ENCODE results near the gene LMTK2.
"Not testable (repeated sequence)": the region's sequence is repeated elsewhere in the genome, so short reads cannot be mapped to it uniquely, and the experiment has no call there.

The LMTK2 gene

GRCh38 chr7:98217623-98218582 lies 111.2 kb downstream of the LMTK2 start:
- no peak for DNase-seq

DNA sequence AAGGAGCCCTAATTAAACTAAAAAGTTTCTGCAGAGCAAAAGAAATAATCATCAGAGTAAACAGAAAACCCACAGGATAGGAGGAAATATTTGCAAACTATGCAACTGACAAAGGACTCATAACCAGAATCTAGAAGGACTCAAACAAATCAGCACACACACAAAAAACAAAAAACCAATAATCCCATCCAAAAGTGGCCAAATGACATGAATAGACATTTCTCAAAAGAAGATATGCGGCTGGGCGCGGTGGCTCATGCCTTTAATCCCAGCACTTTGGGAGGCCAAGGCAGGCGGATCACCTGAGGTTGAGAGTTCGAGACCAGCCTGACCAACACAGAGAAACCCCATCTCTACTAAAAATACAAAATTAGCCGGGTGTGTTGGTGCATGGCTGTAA lies 112.7 kb downstream of the LMTK2 start:
- DNase-seq = not testable (repeated sequence)

- DNase-seq = no peak
Measured at GRCh38 chr7:98221611-98222532, 115.2 kb downstream of the LMTK2 start.

DNA sequence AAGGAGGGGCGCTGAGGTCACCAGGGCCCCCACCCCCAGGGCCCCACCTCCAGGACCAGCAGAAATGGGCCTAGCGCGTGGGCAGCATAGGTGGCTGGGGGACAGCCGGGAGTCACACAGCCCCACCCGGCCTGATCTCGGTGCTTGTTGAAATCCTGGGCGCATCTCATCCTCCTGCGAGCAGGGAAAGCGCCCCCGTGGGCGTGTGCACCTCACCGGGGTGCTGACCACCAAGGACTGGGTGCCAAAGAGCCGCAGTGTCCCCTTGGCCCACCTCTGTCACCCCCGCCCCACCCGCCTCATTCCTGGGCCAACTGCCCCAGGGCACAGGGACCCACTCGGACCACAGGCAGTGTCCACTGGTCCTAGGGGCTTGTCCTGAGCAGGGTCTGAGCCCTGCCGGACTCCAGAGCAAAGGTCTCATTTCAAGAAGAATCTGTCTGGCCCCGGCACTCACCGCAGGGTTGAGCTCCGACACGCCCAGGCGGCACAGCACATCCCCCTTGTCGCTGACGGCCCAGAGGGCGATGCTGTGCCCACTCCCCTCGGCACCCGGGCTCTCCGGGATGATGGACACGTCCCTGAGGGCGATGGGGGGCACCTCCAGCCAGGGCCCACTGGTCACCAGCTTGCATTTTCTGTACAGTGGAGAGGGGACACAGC lies 116.0 kb downstream of the LMTK2 start:
- no peak for DNase-seq

DNA sequence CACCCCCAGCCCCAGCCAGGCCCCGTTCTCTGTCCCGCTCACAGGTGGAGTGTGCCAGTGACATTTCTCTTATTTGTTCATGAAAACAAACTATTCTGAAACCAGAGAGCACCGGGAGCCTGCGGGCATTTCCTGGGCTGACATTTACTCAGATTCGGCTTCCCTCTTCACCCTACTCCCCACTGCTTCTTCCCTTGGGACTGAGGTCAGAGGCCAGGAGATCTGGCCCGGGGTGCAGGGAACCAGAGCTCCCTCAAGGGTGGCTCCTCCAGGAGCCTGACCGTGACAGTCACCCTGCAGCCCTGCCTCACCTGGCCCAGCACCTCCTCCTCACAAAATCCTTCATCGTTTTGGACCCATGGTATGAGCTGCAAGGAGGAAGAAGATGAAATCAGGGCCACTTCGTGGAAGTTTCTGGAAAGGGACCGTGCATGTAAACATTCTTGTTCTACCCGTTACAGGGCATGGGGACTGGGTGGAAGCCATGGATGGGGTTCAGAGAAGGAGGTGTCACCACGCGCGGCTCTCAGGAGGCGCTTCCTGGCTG lies 116.8 kb downstream of the LMTK2 start:
- no peak for DNase-seq

DNA sequence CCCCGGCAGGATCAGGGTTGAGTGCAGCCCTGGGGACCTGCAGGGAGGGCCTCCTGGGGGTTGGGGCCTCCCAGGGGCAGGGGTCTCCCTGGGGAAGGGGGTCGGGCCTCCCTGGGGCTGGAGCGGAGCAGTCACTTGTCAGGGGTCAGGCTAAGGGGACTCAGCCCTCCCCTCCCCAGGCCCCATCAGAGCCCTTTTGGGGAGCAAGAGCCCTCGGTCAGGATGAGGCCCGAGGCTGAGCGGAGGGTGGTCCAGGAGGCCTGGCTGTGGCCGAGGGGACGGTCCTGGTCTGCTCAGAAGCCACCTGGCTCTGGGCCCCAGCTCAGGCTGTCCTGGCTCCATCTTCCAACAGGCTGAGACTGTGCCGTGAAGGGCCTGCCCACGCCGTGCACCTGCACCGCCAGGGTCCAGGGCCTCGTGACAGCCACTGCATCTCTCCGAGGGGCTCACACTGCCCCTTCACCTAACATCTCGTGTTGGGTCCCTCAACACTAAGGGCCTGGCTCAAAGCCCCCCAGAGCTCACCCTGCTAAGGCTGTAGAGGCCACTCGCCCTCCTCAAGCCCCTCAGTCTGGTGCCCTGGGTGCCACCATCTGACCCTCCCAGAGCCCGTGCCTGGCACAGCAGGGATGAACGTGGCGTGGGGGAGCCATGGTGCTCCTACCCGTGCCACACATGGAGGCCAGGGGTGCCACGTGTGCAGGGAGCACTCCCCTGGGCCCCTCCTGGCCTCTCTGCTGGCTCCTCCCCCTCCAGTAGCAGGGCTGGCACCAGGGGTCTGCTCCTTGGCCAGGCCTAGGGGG lies 117.4 kb downstream of the LMTK2 start:
- no peak for DNase-seq

DNA sequence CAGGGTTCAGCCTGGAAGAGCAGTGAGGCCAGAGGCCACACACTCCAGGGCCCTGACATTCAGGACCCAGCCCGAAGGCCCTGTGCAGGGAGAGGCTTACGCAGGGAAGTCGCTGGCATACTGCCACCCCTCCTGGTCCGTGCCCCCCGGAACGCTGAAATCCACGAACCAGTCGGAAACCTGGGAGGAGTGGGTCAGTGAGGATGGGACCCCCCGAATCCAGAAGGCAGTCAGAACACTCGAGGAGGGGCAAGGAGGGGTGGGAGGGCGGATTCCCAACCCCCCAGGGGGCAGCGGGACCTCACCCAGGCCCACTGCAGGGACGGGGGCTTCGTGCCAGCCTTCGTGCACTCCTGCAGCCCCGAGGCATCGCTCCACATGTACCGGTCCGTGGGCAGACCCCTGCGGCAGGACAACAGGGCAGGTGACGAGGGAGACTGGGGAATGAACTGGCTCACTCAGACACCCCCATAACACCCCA lies 118.1 kb downstream of the LMTK2 start:
- no peak for DNase-seq

DNA sequence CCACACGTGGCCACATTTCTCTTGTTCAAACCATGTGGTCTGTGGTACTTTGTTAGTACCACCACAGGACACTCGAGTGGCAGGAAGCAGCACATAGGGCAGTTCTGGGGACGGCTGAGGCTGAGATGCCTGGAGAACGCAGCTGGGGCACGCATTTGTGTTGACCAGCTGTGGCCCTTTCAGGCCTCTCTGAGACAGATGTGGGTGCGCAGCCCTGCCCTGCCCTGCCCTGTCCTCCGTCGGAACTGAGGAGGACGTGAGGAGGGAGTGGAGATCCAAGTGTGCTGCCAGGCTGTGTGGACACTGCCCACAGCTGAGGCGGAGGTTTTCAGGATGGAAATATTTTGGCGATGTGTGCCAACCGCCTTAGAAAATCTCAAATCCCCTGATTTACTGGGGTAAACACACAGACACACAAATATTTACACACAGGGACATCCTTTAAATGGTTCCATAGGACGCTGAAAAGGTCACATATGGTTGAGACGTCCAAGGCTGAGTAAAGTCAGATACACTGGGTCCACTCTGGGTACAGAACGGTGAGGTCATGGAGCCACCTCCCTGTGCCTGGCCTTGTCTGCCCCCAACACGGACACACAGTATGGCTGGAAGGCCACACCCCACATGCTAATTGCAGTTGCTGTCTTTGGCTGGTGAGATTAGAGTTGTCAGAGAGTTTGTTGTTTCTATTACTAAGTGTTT lies 119.4 kb downstream of the LMTK2 start:
- no peak for DNase-seq

GRCh38 chr7:98227939-98228338 lies 121.3 kb downstream of the LMTK2 start:
- DNase-seq = no peak

GRCh38 chr7:98228801-98229200 lies 122.1 kb downstream of the LMTK2 start:
- no peak for DNase-seq

GRCh38 chr7:98229441-98229840 lies 122.8 kb downstream of the LMTK2 start:
- no peak for DNase-seq

- DNase-seq = no peak
Measured at GRCh38 chr7:98229991-98230745, 123.5 kb downstream of the LMTK2 start.

GRCh38 chr7:98230746-98231471 lies 124.2 kb downstream of the LMTK2 start:
- DNase-seq = no peak

- no peak for DNase-seq
Measured at GRCh38 chr7:98231493-98232262, 125.0 kb downstream of the LMTK2 start.

- DNase-seq = no peak
Measured at GRCh38 chr7:98232263-98232585, 125.6 kb downstream of the LMTK2 start.

GRCh38 chr7:98232799-98233198 lies 126.1 kb downstream of the LMTK2 start:
- DNase-seq = no peak

GRCh38 chr7:98233219-98234070 lies 126.8 kb downstream of the LMTK2 start:
- no peak for DNase-seq

Data from fibroblast of skin of abdomen (primary cell).